ENCODE data around the gene DTNB.

- no peak for TF ChIP-seq POLR2A (IDR thresholded peaks at IDR 0.05)
- TF ChIP-seq CTCF (IDR thresholded peaks at IDR 0.05) = no peak
- TF ChIP-seq EP300 (IDR thresholded peaks at IDR 0.05) = no peak
Measured at GRCh38 chr2:25397777-25398176, 275.6 kb downstream of the DTNB start.

All from gastroesophageal sphincter (tissue), 3 donors.